Retinal pigment epithelial cell (primary cell): ENCODE data around the gene LMO2.

Source experiments
- DNase-seq: peaks from one replicate; pipeline ENCODE4 v3.0.0-alpha.2; 2010; ENCODE audit warnings: low read depth
- H3K4me3 ChIP-seq: 2 replicates; pipeline ENCODE4 v1.5.1; 2011; ENCODE audit warnings: mild to moderate bottlenecking, low read length, control low read depth, moderate library complexity
- TF ChIP-seq, protein P1 (sequence below): conservative IDR thresholded peaks from 2 replicates; pipeline ENCODE4 v1.5.1; 2011; ENCODE audit warnings: low read depth, low read length, control low read depth, inconsistent platforms

Gene LMO2

GRCh38 chr11:33889821-33890378 is 2.0 kb downstream of the LMO2 start:
- H3K4me3 ChIP-seq, result no peak overlapping the region
- no peak for DNase-seq
- TF ChIP-seq, protein P1, sequence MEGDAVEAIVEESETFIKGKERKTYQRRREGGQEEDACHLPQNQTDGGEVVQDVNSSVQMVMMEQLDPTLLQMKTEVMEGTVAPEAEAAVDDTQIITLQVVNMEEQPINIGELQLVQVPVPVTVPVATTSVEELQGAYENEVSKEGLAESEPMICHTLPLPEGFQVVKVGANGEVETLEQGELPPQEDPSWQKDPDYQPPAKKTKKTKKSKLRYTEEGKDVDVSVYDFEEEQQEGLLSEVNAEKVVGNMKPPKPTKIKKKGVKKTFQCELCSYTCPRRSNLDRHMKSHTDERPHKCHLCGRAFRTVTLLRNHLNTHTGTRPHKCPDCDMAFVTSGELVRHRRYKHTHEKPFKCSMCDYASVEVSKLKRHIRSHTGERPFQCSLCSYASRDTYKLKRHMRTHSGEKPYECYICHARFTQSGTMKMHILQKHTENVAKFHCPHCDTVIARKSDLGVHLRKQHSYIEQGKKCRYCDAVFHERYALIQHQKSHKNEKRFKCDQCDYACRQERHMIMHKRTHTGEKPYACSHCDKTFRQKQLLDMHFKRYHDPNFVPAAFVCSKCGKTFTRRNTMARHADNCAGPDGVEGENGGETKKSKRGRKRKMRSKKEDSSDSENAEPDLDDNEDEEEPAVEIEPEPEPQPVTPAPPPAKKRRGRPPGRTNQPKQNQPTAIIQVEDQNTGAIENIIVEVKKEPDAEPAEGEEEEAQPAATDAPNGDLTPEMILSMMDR, result no peak

- H3K4me3 ChIP-seq, result no peak overlapping the region
- TF ChIP-seq, protein P1, result no peak
- no peak for DNase-seq
These were observed 2.6 kb downstream of the LMO2 start for GRCh38 chr11:33889296-33889695.

DNA sequence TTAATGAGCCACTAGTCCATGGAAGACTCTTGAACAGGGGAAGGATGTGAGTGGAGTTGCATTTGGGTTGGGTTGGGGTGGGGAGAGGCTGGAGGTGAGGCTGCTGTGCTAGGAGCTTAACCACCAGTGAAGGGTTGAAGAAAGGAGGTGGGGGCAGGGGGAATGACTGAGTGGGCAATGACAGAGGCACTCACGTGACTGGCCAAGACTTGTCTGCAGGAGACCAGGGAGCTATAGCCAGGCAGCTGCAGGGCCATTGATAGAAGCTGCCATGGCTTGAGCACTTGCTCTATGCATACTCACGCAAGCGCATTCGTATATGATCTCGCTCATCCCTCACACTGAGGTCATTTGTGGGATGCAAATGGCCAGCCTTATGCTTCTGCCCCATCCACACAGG is 4.0 kb downstream of the LMO2 start:
- H3K4me3 ChIP-seq, result no peak overlapping the region
- DNase-seq, result no peak
- TF ChIP-seq, protein P1, result no peak

- no peak for DNase-seq
- TF ChIP-seq, protein P1, result no peak
- H3K4me3 ChIP-seq, result no peak overlapping the region
These were observed 6.4 kb downstream of the LMO2 start for GRCh38 chr11:33885338-33886005.

DNA sequence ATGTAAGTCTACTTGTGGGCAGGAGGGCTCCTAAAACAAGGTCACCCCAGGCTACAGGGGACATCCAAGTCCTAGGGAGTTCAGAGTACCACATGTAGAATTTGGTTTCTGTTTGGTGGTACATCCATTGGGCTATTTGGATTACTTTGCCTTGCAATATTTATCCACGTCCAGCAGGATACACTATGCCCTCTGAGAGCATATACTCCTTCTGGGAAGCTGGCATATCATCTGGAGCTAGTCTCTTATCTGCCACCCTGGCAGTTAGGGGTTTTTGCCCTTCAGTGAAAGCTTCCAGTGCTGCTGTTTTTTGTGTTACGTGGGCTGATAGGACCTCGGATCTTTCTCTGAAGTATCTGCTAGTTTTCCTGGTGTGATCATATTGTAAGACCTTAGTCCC is 7.3 kb downstream of the LMO2 start:
- TF ChIP-seq, protein P1, result no peak
- no peak for DNase-seq
- no peak overlapping the region for H3K4me3 ChIP-seq

DNA sequence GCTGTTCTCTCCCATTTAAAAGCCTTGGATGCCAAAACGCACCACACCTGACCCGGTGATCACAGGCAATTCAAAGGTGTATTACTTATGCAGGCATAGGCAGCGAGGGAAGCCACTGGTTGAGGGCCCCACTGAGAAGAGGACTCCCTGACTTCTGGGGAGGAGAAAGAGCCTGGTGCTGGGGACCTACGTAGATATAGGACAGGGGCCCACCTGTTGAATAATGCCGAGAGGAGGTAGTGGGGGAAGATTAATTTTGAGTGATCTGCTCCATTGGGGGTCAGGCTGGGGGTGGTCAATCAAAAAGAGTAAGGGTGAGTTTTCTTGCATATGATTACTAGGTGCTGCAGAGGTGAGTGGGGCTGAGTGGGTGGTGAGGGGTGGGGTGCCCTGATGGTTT is 7.8 kb downstream of the LMO2 start:
- TF ChIP-seq, protein P1, result no peak
- no peak for DNase-seq
- H3K4me3 ChIP-seq, result no peak overlapping the region

- TF ChIP-seq, protein P1, result no peak
- no peak overlapping the region for H3K4me3 ChIP-seq
- no peak for DNase-seq
These were observed 10.0 kb downstream of the LMO2 start for GRCh38 chr11:33881651-33882503.
